GM23248 (cell line): ENCODE results near the gene FER.

Source experiments
- EZH2 ChIP-seq: fragments of 200-600 bp; sonication (generic); IDR thresholded peaks from 2 replicates; pipeline ENCODE4 v1.6.1; 2018; ENCODE audit warnings: antibody characterized with exemption, mild to moderate bottlenecking; ENCODE audit not compliant: insufficient read depth, poor library complexity, severe bottlenecking
- EZH2phosphoT487 ChIP-seq: fragments of 200-600 bp; sonication (generic); IDR thresholded peaks from 2 replicates; pipeline ENCODE4 v1.6.1; 2018; ENCODE audit warnings: antibody characterized with exemption, moderate library complexity, mild to moderate bottlenecking, low read depth; ENCODE audit not compliant: insufficient read depth

DNA sequence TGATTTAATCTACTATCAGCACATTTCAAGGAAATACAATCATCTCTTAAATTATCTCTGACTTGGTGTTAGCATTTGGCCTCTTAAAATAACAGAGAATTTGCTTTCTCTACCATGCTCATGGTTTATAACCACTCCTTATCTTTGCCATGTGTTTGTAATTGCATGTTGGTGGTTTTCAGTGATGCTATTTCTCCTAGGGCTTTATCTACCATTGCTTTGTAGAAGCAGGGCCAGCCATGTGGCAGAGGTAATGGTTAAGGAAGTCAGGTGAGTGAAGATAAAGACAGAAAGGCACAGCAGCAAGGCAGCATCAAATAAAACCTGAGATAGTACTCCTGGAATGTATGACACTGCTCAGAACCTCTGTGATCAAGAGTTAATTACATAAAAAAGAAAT lies 206.2 kb downstream of the FER start:
- TF ChIP-seq EZH2 = no peak
- TF ChIP-seq EZH2phosphoT487 = no peak
